HG02870 (cell line): ENCODE data around the gene DOCK11.
"Not testable (repeated sequence)": the region's sequence is repeated elsewhere in the genome, so short reads cannot be mapped to it uniquely, and the experiment has no call there.

Source experiments
- ATAC-seq: cut with Tn5 transposase; IDR thresholded peaks from one replicate; pipeline ENCODE4 v1.9.1; 2021; ENCODE audit warnings: mild to moderate bottlenecking, moderate library complexity; ENCODE audit not compliant: unreplicated experiment

Gene DOCK11

GRCh38 chrX:118565853-118566252 lies 70.2 kb downstream of the DOCK11 start:
- ATAC-seq, result no peak

- ATAC-seq, result no peak
Observed at GRCh38 chrX:118566359-118566758, 70.7 kb downstream of the DOCK11 start.

DNA sequence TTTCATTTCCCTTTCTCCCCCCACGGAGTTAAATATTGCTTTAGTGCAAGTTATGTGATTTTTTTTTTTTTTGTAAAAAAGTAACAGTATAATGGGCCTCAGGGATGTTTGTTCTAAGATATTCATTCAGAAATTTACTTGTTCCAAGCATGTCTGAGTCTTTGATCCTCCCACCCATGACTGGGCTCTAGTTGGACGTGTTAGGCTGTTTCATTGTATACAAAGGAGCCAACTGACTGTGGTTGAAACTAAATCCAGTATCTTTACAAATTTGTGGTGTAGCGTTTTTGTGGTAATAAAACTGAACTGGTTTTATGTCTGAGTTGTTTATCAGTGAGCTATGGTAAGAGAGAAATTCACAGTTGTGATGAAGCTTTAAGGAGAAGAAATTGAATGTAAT lies 74.1 kb downstream of the DOCK11 start:
- ATAC-seq, result no peak

GRCh38 chrX:118570209-118570608 lies 74.6 kb downstream of the DOCK11 start:
- no peak for ATAC-seq

GRCh38 chrX:118571836-118572235 lies 76.2 kb downstream of the DOCK11 start:
- no peak for ATAC-seq

DNA sequence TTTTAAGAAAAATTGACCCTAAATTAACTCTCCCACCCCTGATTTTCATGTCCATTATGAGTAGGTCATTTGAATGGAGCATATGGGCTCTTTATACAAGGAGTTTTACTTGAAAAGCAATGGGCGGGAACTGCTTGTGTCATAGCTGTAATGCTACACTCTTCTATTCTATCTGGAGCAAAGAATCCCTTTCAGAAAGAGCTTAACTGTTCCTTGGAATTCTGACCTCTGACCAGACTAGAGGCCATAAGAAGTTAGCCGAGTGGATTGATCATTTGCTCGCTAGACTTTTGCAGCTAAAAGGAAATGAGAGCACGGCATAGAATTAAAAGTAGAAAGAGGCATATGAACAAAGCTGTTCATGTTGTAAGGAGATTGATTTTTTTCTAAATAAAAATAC lies 79.1 kb downstream of the DOCK11 start:
- ATAC-seq, result no peak

GRCh38 chrX:118577041-118577440 lies 81.4 kb downstream of the DOCK11 start:
- ATAC-seq, result no peak

DNA sequence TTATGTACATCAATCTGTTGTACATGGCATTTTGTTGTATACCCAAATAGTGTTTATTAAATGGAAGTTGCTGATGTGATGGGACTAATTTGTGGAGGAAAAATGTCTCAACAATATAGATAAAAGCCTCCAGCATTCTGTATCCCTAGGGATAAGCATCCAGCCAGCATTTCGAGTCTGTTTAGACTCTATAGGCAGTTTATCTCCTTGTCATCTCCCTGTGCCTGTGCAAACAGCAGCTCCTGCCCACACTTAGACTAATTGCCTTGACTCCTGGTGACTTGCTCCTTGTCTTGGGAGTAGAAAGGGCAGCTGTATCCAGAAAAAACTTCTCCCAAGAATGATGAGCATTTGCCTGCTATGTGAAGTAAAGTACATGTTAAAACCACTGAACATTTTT lies 83.8 kb downstream of the DOCK11 start:
- ATAC-seq, result no peak

DNA sequence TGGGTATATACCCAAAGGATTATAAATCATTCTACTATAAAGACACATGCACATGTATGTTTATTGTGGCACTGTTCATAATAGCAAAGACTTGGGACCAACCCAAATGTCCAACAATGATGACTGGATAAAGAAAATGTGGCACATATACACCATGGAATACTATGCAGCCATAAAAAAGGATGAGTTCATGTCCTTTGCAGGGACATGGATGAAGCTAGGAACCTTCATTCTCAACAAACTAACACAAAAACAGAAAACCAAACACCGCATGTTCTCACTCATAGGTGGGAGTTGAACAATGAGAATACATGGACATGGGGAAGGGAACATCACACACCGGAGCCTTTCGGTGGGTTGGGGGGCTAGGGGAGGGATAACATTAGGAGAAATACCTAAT lies 87.3 kb downstream of the DOCK11 start:
- not testable (repeated sequence) for ATAC-seq

DNA sequence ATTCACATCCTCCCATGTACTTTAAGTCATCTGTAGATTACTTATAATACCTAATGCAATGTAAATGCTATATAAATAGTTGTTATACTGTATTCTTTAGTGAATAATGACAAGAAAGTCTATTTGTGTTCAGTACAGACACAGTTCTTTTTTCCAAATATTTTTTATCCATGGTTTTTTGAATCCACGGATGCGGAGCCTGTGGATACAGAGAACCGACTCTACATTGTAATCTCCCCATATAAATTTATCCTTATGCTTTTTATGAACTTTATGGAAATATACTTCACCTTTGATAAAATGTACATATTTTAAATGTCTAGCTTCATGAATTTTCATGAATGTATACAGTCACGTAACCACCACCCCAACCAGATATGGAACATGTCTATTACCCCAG lies 88.2 kb downstream of the DOCK11 start:
- no peak for ATAC-seq

DNA sequence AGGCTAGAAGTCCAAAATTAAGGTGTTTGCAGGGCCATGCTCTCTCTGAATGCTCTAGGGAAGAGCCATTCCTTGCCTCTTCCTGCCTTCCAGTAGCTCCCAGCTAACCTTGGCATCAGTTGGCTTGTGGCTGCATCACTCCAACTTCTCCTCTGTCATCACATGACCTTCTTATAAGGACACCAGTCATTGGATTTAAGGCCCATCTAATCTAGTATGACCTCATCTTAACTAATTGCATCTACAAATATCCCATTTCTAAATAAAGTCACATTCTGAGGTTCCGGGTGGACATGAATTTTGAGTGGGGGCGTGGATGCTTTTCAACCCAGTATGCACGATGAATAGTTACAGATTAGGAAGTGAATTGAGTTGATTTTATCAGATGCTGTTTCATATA lies 89.7 kb downstream of the DOCK11 start:
- no peak for ATAC-seq

DNA sequence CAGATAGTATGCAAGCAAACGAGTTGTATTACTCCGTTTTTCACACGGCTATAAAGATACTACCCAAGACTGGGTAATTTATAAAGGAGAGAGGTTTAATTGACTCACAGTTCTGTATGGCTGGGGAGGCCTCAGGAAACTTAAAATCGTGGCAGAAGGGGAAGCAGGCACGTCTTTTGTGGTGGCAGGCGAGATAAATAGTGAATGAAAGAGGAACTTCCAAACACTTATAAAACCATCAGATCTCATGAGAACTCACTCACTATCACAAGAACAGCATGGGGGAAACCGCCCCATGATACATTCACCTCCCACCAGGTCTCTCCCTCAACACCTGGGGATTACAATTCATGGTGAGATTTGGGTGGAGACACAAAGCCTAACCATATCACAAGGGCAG lies 90.6 kb downstream of the DOCK11 start:
- ATAC-seq, result not testable (repeated sequence)

- no peak for ATAC-seq
Observed at GRCh38 chrX:118588715-118589114, 93.1 kb downstream of the DOCK11 start.

GRCh38 chrX:118589227-118589626 lies 93.6 kb downstream of the DOCK11 start:
- ATAC-seq, result no peak

DNA sequence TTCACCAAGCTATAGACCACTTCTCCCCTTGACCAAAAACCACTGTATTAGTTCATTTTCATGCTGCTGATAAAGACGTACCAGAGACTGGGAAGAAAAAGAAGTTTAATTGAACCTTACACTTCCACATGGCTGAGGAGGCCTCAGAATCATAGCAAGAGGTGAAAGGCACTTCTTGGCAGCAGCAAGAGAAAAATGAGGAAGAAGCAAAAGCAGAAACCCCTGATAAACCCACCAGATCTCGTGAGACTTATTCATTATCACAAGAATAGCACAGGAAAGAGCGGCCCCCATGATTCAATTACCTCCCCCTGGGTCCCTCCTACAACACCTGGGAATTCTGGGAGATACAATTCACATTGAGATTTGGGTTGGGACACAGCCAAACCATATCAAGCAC lies 97.8 kb downstream of the DOCK11 start:
- ATAC-seq, result no peak

- no peak for ATAC-seq
Observed at GRCh38 chrX:118594697-118595420, 99.2 kb downstream of the DOCK11 start.

GRCh38 chrX:118595501-118596042 lies 100.0 kb downstream of the DOCK11 start:
- ATAC-seq, result no peak

DNA sequence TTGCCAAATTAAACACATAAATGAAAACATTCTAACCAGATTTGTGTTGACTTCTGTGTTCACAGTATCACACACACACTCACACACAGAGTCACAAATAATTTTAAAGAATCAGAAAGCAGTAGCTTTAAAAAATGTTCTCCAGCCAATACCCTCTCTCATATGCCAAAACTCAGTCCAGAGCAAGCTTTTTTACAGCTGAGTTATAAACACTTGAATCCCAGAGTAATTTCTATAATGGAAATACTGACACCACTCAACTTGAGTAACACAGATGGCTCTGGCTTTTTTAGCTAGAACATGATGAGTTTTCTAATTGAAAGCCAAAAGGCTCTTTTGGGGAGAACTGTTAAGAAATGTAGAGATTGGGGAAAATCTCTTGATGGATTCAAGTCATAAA lies 100.8 kb downstream of the DOCK11 start:
- ATAC-seq, result no peak

- ATAC-seq, result no peak
Observed at GRCh38 chrX:118603981-118604380, 108.4 kb downstream of the DOCK11 start.

GRCh38 chrX:118612290-118612689 lies 116.7 kb downstream of the DOCK11 start:
- ATAC-seq, result no peak

DNA sequence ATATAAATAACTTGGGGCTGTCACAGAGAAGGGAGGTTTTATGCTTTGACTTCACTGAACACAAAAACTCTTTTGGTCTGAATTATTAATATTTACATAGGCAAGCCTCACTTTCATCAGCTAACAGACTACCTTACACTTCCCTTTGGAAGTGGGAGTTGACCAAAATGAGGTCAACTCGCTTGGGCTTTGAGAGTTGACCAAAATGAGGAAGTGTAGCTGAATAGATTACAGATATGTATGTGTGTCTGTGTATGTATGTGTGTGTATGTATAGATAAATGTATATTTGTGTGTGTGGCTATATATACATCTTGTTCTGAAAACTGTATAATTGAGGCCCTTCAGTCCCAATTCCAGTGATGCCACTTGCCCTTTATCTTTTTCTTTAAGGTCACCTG lies 118.5 kb downstream of the DOCK11 start:
- no peak for ATAC-seq

DNA sequence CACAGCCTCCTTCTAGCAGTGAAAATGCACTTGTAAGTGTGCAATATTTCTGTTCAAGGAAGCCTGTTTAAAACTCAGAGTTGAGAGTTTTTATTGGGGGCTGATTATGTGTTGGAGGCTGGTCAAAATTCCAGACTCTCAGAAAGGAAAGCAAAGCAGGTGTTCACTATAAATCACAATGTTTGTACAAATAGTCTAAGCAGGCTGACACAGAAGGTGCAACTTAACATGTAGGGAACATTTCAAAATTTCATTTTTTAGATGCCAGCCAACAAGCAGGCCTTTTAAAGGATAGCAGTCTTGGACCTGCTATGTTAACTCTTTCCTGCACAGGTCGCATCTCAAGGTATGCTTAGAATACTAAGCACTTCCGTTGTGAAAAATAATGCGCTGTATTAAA lies 119.5 kb downstream of the DOCK11 start:
- no peak for ATAC-seq
